ENCODE data around the gene SRXN1.
A peak's percentile ranks its signal among the peaks of the same experiment; 100 is the strongest.

SRXN1 gene

DNA sequence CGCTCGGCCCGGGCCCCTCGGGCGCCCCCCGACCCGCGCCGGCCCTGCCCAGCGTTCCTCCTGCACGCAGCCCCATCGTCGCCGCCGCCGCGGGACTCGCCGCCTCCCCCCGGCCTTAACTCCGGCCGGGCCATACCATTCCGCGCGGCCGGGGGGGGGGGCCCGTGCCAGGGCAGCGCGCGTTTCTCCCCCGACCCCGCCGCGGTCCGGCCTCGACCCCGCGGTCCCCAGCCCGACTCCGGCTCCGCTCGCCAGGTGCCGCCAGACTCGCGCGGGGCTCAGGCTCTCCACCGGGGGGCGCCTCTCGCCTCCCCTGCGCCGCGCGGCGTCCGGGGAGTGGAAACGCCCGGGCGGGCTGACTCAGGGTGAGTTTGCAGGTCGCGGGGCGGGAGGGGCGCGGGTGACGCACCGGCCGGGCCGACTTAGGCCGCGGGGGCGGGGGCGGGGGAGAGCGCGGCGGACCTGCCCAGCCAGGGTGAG, at the start of gene SRXN1:
Gene SRXN1, minus strand, starts transcription at position 91 of the 480 bp plus-strand sequence. Its CDS starts 15 bp downstream, at position 76.
- peak; percentile 86 for DNase-seq (ENCODE audit: extremely low read depth, low read depth)
- TF ChIP-seq, protein P1, sequence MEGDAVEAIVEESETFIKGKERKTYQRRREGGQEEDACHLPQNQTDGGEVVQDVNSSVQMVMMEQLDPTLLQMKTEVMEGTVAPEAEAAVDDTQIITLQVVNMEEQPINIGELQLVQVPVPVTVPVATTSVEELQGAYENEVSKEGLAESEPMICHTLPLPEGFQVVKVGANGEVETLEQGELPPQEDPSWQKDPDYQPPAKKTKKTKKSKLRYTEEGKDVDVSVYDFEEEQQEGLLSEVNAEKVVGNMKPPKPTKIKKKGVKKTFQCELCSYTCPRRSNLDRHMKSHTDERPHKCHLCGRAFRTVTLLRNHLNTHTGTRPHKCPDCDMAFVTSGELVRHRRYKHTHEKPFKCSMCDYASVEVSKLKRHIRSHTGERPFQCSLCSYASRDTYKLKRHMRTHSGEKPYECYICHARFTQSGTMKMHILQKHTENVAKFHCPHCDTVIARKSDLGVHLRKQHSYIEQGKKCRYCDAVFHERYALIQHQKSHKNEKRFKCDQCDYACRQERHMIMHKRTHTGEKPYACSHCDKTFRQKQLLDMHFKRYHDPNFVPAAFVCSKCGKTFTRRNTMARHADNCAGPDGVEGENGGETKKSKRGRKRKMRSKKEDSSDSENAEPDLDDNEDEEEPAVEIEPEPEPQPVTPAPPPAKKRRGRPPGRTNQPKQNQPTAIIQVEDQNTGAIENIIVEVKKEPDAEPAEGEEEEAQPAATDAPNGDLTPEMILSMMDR (IDR thresholded peaks at IDR 0.05; ENCODE audit: low read depth, low read length), result peak; percentile 29

DNA sequence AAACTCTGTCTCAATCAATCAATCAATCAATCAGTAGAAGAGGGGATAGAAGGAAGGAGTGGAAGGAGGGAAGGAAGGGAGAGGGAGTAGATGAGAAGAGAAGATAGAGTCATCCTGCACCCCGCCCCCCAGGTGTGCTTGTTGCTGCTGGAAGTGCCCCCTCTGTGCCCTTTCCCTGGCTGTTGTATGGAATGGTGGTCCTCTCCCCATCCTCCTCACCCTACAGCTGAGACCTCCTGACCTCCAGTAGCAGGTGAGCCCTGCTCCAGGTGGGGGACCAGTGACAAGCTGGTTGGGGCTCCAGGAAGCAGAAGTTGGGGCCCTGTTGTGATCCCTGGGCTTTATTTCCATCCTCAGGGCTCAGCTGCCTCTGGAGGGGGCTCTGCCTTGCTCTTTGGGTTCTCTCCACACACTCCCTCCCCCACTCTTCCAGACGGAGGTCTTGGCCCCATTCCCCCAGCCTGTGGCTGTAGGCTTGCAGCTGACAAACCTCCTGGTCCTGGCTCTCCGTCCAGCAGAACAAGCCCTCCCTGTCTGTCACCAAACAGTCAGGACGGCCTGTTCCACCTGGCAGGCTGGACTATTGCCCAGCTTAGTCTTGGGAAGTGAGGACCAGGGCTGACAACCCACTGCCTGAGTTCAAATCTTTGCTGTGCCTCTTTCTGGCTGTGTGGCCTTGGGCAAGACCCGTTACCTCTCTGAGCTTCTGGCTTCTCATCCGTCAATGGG, 48.6 kb upstream of the SRXN1 start:
- TF ChIP-seq, protein P1 (IDR thresholded peaks at IDR 0.05; ENCODE audit: low read depth, low read length), result no peak
- no peak for DNase-seq (ENCODE audit: extremely low read depth, low read depth)

DNA sequence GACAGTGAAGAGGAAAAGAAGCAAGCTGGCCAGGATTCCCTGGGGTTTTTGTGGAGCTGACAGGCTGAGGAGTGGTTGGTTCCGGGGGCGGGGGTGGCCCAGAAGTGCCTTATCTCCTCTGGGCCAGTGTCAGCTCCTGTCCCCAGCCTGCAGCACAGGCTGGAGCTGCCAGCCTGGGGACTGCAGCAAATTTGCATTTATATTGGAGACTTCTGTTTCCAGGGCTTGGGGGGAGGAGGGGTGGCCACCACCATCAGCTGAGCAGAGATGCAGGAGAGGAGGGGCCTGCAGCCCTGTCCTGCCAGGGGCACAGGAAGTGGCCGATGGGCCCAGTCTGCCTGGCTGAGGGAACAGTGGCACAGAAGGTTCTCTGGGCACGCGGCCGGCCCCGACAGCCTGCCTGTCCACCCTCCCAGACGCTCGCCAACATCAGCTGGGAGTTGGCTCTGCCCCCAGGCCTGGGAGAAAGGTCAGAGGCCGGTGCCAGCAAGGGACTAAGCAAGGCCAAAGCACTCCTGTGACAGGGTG, 46.9 kb upstream of the SRXN1 start:
- TF ChIP-seq, protein P1 (IDR thresholded peaks at IDR 0.05; ENCODE audit: low read depth, low read length), result no peak
- DNase-seq (ENCODE audit: extremely low read depth, low read depth), result no peak

DNA sequence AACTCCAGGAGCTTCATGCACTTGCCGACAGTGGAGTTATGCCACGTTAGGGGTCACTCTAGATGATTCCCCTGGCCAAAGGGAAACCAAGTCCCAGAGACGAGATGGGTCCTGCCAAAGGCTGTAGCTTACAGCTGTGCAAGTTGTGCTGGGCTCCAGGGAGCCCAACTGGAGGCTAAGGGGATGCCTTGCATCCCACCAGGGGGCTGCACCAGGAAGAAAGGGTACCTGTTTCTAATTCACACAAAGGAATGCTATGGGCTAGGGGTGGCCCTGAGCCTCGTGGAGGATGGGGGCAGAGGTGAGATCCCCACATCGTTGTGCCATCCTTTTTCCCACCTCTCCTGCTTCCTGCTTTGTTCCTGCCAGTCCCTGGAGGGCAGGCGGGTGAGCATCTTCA, 46.3 kb upstream of the SRXN1 start:
- TF ChIP-seq, protein P1 (IDR thresholded peaks at IDR 0.05; ENCODE audit: low read depth, low read length), result no peak
- DNase-seq (ENCODE audit: extremely low read depth, low read depth), result no peak

DNA sequence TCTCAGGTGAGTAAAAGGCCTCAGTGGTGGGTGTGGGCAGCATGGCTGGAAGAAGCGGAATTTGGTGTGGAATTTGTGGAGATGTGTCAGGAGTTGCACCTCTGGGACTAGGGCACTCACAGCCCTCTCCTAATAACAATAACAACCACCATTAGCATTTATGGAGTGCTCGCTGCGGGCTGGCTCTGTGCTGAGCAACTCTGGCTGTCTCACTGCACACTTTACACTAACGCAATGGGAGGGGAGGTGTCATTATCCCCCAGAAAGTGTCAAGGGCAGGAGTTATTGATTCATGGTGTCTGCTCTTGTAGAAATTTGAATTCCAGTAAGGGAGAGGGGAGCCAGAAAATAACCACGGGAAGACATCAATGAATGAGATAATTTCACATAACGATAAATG, 45.3 kb upstream of the SRXN1 start:
- TF ChIP-seq, protein P1 (IDR thresholded peaks at IDR 0.05; ENCODE audit: low read depth, low read length), result no peak
- DNase-seq (ENCODE audit: extremely low read depth, low read depth), result no peak

DNA sequence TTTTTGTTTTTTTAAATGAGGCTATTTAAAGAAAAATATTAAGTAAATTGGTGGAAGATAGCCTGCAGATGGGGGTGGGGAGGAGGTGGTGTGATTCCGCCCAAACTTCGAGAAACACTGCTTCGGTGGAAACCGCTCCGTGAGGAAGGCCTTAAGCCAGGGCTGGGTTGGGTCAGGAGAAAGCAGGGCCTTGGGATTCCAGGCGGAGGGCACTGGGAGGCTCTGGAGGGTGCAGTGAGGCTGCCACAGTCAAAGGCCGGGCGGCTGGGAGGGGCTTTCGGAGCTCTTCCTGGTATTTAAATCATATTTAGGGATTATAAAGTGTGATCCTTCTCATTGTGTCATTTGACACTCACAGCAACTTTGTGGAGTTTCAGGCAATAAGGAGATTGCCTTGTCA, 44.8 kb upstream of the SRXN1 start:
- no peak for DNase-seq (ENCODE audit: extremely low read depth, low read depth)
- TF ChIP-seq, protein P1 (IDR thresholded peaks at IDR 0.05; ENCODE audit: low read depth, low read length), result no peak

DNA sequence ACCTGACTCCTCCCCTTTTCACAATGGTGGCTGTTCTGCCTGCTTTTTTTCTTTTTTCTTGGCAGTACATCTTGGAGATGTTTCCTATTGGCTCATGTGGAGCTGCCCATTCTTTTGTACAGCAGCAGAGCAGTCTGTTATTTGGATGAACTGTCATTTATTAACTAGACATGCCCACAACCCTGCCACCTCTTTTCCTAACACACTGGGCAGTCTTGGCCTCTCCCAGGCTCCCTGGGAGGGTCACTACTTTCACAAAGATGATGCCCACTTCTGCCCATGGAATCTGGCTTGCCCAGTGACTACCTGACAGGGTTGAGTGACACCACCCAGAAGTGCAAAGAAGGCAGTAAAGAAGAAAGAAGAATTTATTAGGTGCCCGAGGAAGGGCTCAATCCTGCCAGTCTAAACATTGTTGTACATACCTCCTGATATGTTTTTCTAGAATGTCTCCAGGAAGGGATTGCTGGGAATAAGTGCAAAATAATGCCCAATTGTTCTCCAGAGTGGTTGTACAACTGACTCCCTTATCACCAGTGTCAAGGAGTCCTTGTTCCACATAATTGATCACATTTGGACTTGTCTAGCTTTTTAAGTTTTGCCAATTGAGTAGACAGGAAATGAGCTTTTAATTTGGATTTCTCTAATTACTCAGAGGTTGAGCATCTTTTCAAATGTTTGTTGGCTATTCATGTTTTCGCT, 42.3 kb upstream of the SRXN1 start:
- TF ChIP-seq, protein P1 (IDR thresholded peaks at IDR 0.05; ENCODE audit: low read depth, low read length), result no peak

More for the DNA sequence above, 42.3 kb upstream of the SRXN1 start:
- DNase-seq (ENCODE audit: extremely low read depth, low read depth), result no peak
